Coronary artery (tissue), 2 donors: ENCODE data around the gene ELMOD1.

Experiments used
- DNase-seq: peaks from one replicate; pipeline ENCODE4 v3.0.0-alpha.2; 2017; ENCODE audit warnings: low spot score
- H3K27ac ChIP-seq, 2 donors: fragments of 200-600 bp; sonication (generic); one replicate each; pipeline ENCODE4 v1.5.1; 2016 to 2019
- H3K4me3 ChIP-seq: fragments of 200-600 bp; sonication (generic); 2 replicates; pipeline ENCODE4 v1.5.1; 2016; ENCODE audit warnings: mild to moderate bottlenecking, moderate library complexity
- CTCF ChIP-seq: fragments of 200-600 bp; sonication (generic); IDR thresholded peaks from one replicate; pipeline ENCODE4 v1.5.1; 2019; ENCODE audit warnings: antibody characterized with exemption

Gene ELMOD1

GRCh38 chr11:107590460-107591377 is at the start of gene ELMOD1:
Gene ELMOD1 (plus strand): TSS chr11:107591147. CDS start chr11:107618190, 27,043 bp downstream.
- H3K27ac ChIP-seq = no peak within 1 kb of the TSS
- no peak for TF ChIP-seq CTCF

GRCh38 chr11:107545101-107545514 is 45.8 kb upstream of the ELMOD1 start:
- no peak for DNase-seq
- no peak for TF ChIP-seq CTCF
- Histone ChIP-seq H3K4me3 (no peak overlapping the region), H3K27ac (no peak overlapping the region)

More at GRCh38 chr11:107590460-107591377, at the start of gene ELMOD1:
- peak within 1 kb of the TSS; percentile 72 for H3K4me3 ChIP-seq
- DNase-seq = no peak

GRCh38 chr11:107547961-107548360 is 43.0 kb upstream of the ELMOD1 start:
- Histone ChIP-seq H3K27ac (no peak overlapping the region), H3K4me3 (no peak overlapping the region)
- no peak for DNase-seq
- no peak for TF ChIP-seq CTCF

- TF ChIP-seq CTCF = peak; percentile 82
- DNase-seq = no peak
- H3K27ac ChIP-seq = no peak overlapping the region
- H3K4me3 ChIP-seq = no peak overlapping the region
Measured at GRCh38 chr11:107549253-107549953, 41.5 kb upstream of the ELMOD1 start.

- no peak for TF ChIP-seq CTCF
- no peak overlapping the region for H3K4me3 ChIP-seq
- no peak overlapping the region for H3K27ac ChIP-seq
- no peak for DNase-seq
Measured at GRCh38 chr11:107549954-107550285, 41.0 kb upstream of the ELMOD1 start.

- no peak for DNase-seq
- H3K27ac ChIP-seq = no peak overlapping the region
- TF ChIP-seq CTCF = no peak
- H3K4me3 ChIP-seq = no peak overlapping the region
Measured at GRCh38 chr11:107550304-107550703, 40.6 kb upstream of the ELMOD1 start.
